Nephron progenitor cell (in vitro differentiated cells): ENCODE measurements around the gene STK17B.

ENCODE experiments used
- DNase-seq: peaks from one replicate; pipeline ENCODE4 v3.0.0; 2021
- H3K27ac Mint-ChIP-seq: 2 replicates; pipeline ENCODE4 v1.8.0; 2021; ENCODE audit warnings: mild to moderate bottlenecking, moderate library complexity, mixed read lengths
- H3K27me3 Mint-ChIP-seq: 2 replicates; pipeline ENCODE4 v1.8.0; 2021; ENCODE audit warnings: mild to moderate bottlenecking, low read depth, mixed read lengths; ENCODE audit not compliant: poor library complexity
- H3K36me3 Mint-ChIP-seq: 2 replicates; pipeline ENCODE4 v1.8.0; 2021; ENCODE audit warnings: low read depth, mixed read lengths
- H3K4me1 Mint-ChIP-seq: 2 replicates; pipeline ENCODE4 v1.8.0; 2021; ENCODE audit warnings: mixed read lengths
- H3K4me3 Mint-ChIP-seq: 2 replicates; pipeline ENCODE4 v1.8.0; 2021; ENCODE audit warnings: mild to moderate bottlenecking, moderate library complexity, mixed read lengths
- H3K9me3 Mint-ChIP-seq: 2 replicates; pipeline ENCODE4 v1.8.0; 2021; ENCODE audit warnings: mild to moderate bottlenecking, moderate library complexity, mixed read lengths
- TF ChIP-seq, protein P1 (sequence below): fragments of 200-600 bp; sonication (generic); IDR thresholded peaks from 2 replicates; pipeline ENCODE4 v1.5.0; 2021; ENCODE audit warnings: antibody characterized with exemption

Gene STK17B

DNA sequence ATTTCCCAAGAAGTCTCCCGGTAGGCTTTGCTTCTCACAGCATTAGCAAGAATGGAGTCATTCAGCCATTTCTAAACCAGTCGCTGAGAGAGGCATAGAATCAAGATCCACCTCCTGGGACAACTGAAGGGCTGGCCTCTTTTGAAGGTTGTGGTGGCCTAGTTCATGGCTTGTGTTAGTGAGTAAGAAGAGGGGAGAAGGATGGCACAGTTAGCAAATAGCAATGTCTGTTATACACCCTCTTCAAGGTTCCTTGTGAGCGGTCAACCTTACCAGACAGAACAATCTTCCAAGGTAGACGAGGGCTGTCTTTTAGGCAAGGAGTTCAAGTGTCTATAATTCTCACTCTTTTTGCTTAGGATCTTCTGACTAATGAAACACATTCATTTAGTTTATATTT lies 67.3 kb downstream of the STK17B start:
- Mint-ChIP-seq H3K9me3 (no peaks in the 10 kb centered on the region), H3K36me3 (no peaks in the 10 kb centered on the region), H3K4me3 (no peak overlapping the region), H3K27ac (no peak overlapping the region), H3K4me1 (peaks cover 42% of the 10 kb centered on the region), H3K27me3 (no peaks in the 10 kb centered on the region)
- TF ChIP-seq, protein P1, sequence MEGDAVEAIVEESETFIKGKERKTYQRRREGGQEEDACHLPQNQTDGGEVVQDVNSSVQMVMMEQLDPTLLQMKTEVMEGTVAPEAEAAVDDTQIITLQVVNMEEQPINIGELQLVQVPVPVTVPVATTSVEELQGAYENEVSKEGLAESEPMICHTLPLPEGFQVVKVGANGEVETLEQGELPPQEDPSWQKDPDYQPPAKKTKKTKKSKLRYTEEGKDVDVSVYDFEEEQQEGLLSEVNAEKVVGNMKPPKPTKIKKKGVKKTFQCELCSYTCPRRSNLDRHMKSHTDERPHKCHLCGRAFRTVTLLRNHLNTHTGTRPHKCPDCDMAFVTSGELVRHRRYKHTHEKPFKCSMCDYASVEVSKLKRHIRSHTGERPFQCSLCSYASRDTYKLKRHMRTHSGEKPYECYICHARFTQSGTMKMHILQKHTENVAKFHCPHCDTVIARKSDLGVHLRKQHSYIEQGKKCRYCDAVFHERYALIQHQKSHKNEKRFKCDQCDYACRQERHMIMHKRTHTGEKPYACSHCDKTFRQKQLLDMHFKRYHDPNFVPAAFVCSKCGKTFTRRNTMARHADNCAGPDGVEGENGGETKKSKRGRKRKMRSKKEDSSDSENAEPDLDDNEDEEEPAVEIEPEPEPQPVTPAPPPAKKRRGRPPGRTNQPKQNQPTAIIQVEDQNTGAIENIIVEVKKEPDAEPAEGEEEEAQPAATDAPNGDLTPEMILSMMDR = no peak
- DNase-seq = no peak

- DNase-seq = no peak
- Mint-ChIP-seq H3K27me3 (peaks cover 1% of the 10 kb centered on the region), H3K4me3 (no peak overlapping the region), H3K36me3 (no peaks in the 10 kb centered on the region), H3K4me1 (peaks cover 42% of the 10 kb centered on the region), H3K27ac (no peak overlapping the region), H3K9me3 (no peaks in the 10 kb centered on the region)
- TF ChIP-seq, protein P1 = no peak
These were observed 67.8 kb downstream of the STK17B start for GRCh38 chr2:196103626-196104025.

GRCh38 chr2:196101325-196101991 lies 69.9 kb downstream of the STK17B start:
- H3K4me1 Mint-ChIP-seq = peaks cover 32% of the 10 kb centered on the region
- DNase-seq = no peak
- H3K4me3 Mint-ChIP-seq = no peak overlapping the region
- H3K27ac Mint-ChIP-seq = peak overlapping the region; percentile 86
- H3K9me3 Mint-ChIP-seq = no peaks in the 10 kb centered on the region
- TF ChIP-seq, protein P1 = no peak
- no peaks in the 10 kb centered on the region for H3K36me3 Mint-ChIP-seq
- peaks cover 2% of the 10 kb centered on the region for H3K27me3 Mint-ChIP-seq

GRCh38 chr2:196099916-196100315 lies 71.5 kb downstream of the STK17B start:
- TF ChIP-seq, protein P1 = no peak
- H3K9me3 Mint-ChIP-seq = peaks cover 2% of the 10 kb centered on the region
- no peak for DNase-seq
- no peak overlapping the region for H3K27ac Mint-ChIP-seq
- peaks cover 25% of the 10 kb centered on the region for H3K4me1 Mint-ChIP-seq
- H3K4me3 Mint-ChIP-seq = no peak overlapping the region
- H3K27me3 Mint-ChIP-seq = peaks cover 2% of the 10 kb centered on the region
- no peaks in the 10 kb centered on the region for H3K36me3 Mint-ChIP-seq

- TF ChIP-seq, protein P1 = no peak
These were observed 73.3 kb downstream of the STK17B start for GRCh38 chr2:196097864-196098660.

More at GRCh38 chr2:196097864-196098660, 73.3 kb downstream of the STK17B start:
- DNase-seq = no peak
- H3K9me3 Mint-ChIP-seq = peaks cover 19% of the 10 kb centered on the region
- H3K36me3 Mint-ChIP-seq = no peaks in the 10 kb centered on the region
- no peak overlapping the region for H3K4me3 Mint-ChIP-seq
- H3K4me1 Mint-ChIP-seq = peaks cover 20% of the 10 kb centered on the region
- H3K27ac Mint-ChIP-seq = no peak overlapping the region
- H3K27me3 Mint-ChIP-seq = peaks cover 2% of the 10 kb centered on the region
